Endothelial cell of umbilical vein (primary cell): ENCODE results near the gene FIGNL2. TPM values are rescaled to one million over a fixed set of nuclear protein-coding genes. Genes with fewer than 3 reads are reported as not detected.

Experiments
- BruUV-seq: library from RNA; stranded (reverse); fragments of 400-500 nt; replicated peaks from 2 replicates; lab custom pipeline; 2021; lab: Mats Ljungman, UMichigan
- CTCF ChIA-PET: fragments of 300-600, 350-600 bp; sonication (Branson Sonifier 250); formaldehyde crosslinking; loops from one replicate; lab custom pipeline; 2021; ENCODE audit warnings: antibody characterized with exemption, inconsistent platforms; lab: Charles Lee
- POLR2A ChIA-PET: fragments of 300-600, 350-600 bp; sonication (Branson Sonifier 250); formaldehyde crosslinking; loops from one replicate; lab custom pipeline; 2021; ENCODE audit warnings: antibody characterized with exemption, inconsistent platforms; lab: Charles Lee
- DNase-seq: peaks from one replicate; pipeline ENCODE4 v3.0.0-alpha.2; 2011; ENCODE audit warnings: low read depth, low spot score
- FAIRE-seq: peaks from 2 replicates; lab custom pipeline; 2011; peaks lifted over from hg19 to GRCh38; lab: Jason Lieb, UNC
- H2AFZ ChIP-seq: 2 replicates; pipeline ENCODE4 v1.6.0; 2012; ENCODE audit warnings: low read depth, low read length, control low read depth, inconsistent platforms
- H3K27ac ChIP-seq: 2 replicates; pipeline ENCODE4 v1.5.1; 2011; ENCODE audit warnings: low read depth, mild to moderate bottlenecking, control low read depth, low read length, moderate library complexity; ENCODE audit not compliant: insufficient read depth
- H3K27me3 ChIP-seq, 2 experiments: 2 replicates each; pipeline versions ENCODE4 v1.6.0 to v1.6.1; 2011; ENCODE audit warnings: low read length in 2 of 2, mixed read lengths in 1 of 2; ENCODE audit not compliant: control insufficient read depth in 2 of 2, insufficient read depth in 2 of 2
- H3K36me3 ChIP-seq, 2 experiments: 2 replicates in 1 of 2; 3 replicates in 1 of 2; pipeline ENCODE4 v1.5.1; 2011; ENCODE audit warnings: low read length in 2 of 2, mild to moderate bottlenecking in 1 of 2, moderate library complexity in 1 of 2; ENCODE audit not compliant: control insufficient read depth in 2 of 2, insufficient read depth in 2 of 2; ENCODE audit errors: extremely low read depth in 1 of 2
- H3K4me1 ChIP-seq: 3 replicates; pipeline ENCODE4 v1.5.1; 2011; ENCODE audit warnings: mild to moderate bottlenecking, low read length; ENCODE audit not compliant: control insufficient read depth, insufficient read depth; ENCODE audit errors: extremely low read depth
- H3K4me2 ChIP-seq: 2 replicates; pipeline ENCODE4 v1.6.1; 2011; ENCODE audit warnings: low read length, control low read depth, mixed read lengths; ENCODE audit not compliant: insufficient read depth
- H3K4me3 ChIP-seq, 3 experiments: fragments of 200-600 bp in 1 of 3; sonication (generic), shearing (Covaris generic) in 1 of 3; replicated peaks in 1 of 3; 2 replicates each; pipeline ENCODE4 v1.5.1; 2011 to 2016; ENCODE audit warnings: control low read depth in 3 of 3, low read length in 3 of 3, mild to moderate bottlenecking in 2 of 3, inconsistent platforms in 1 of 3, low read depth in 1 of 3, moderate library complexity in 1 of 3; ENCODE audit not compliant: insufficient read depth in 1 of 3
- H3K79me2 ChIP-seq: 2 replicates; pipeline ENCODE4 v1.6.0; 2012; ENCODE audit warnings: low read length, inconsistent platforms; ENCODE audit not compliant: control insufficient read depth, insufficient read depth
- H3K9ac ChIP-seq: replicated peaks from 2 replicates; pipeline ENCODE3; 2011; ENCODE audit warnings: low read length, control low read depth; ENCODE audit not compliant: insufficient read depth; ENCODE audit errors: extremely low read depth
- H3K9me1 ChIP-seq: replicated peaks from 3 replicates; pipeline ENCODE4 v1.6.0; 2011; ENCODE audit warnings: mild to moderate bottlenecking, low read length; ENCODE audit not compliant: control insufficient read depth, insufficient read depth; ENCODE audit errors: extremely low read depth
- H3K9me3 ChIP-seq: replicated peaks from 2 replicates; pipeline ENCODE4 v1.5.1; 2012; ENCODE audit warnings: low read length, inconsistent platforms; ENCODE audit not compliant: control insufficient read depth, insufficient read depth
- H4K20me1 ChIP-seq: replicated peaks from 2 replicates; pipeline ENCODE3; 2011; ENCODE audit warnings: mild to moderate bottlenecking, low read length; ENCODE audit not compliant: control insufficient read depth, insufficient read depth; ENCODE audit errors: extremely low read depth
- CTCF ChIP-seq, 2 donors: IDR thresholded peaks; 1 replicate in 1 of 2; 2 replicates in 1 of 2; pipeline ENCODE4 v1.5.1; 2011; ENCODE audit warnings: low read length in 2 of 2, mild to moderate bottlenecking in 2 of 2, moderate library complexity in 2 of 2, control low read depth in 1 of 2, inconsistent platforms in 1 of 2, low read depth in 1 of 2; ENCODE audit not compliant: insufficient read depth in 1 of 2; ENCODE audit errors: extremely low read depth in 1 of 2
- FOS ChIP-seq: IDR thresholded peaks from 2 replicates; pipeline ENCODE4 v1.6.1; 2011; ENCODE audit warnings: mild to moderate bottlenecking, low read length, moderate library complexity, borderline replicate concordance; ENCODE audit not compliant: insufficient read depth
- GATA2 ChIP-seq: IDR thresholded peaks from 2 replicates; pipeline ENCODE4 v1.7.0; 2011; ENCODE audit warnings: low read depth, mild to moderate bottlenecking, moderate library complexity, mixed read lengths, low read length; ENCODE audit not compliant: insufficient read length, insufficient read depth
- JUN ChIP-seq: IDR thresholded peaks from 2 replicates; pipeline ENCODE4 v1.6.1; 2011; ENCODE audit warnings: borderline replicate concordance, low read depth; ENCODE audit not compliant: insufficient read length, insufficient read depth
- MAX ChIP-seq: IDR thresholded peaks from 2 replicates; pipeline ENCODE4 v1.6.1; 2011; ENCODE audit not compliant: insufficient read depth, insufficient read length
- MYC ChIP-seq: IDR thresholded peaks from one replicate; pipeline ENCODE4 v1.6.1; 2011; ENCODE audit warnings: mild to moderate bottlenecking, low read depth, low read length
- POLR2A ChIP-seq: IDR thresholded peaks from 2 replicates; pipeline ENCODE4 v1.6.1; 2012; ENCODE audit warnings: low read depth, mild to moderate bottlenecking, control low read depth, low read length
- POLR2AphosphoS5 ChIP-seq: IDR thresholded peaks from 2 replicates; pipeline ENCODE4 v1.6.1; 2012; ENCODE audit warnings: low read depth, mild to moderate bottlenecking, control low read depth, low read length, moderate library complexity; ENCODE audit not compliant: insufficient read depth
- dilution Hi-C: fragments of 300-500 bp; cut with MboI; formaldehyde crosslinking; loops from one replicate; pipeline ENCODE4 v1.15.0; 2019; ENCODE audit warnings: low sequenced_read_pairs; ENCODE audit not compliant: extremely low pct_ligation_motif_present
- intact Hi-C: fragments of 100-400 bp; cut with micrococcal nuclease; formaldehyde crosslinking; loops from one replicate; pipeline ENCODE4 v1.10.0; 2022
- polyA plus RNA-seq, 4 experiments: library from polyadenylated mRNA; depleted of rRNA in 3 of 4; stranded (reverse) in 3 of 4; unstranded in 1 of 4; fragments of >200 nt; gene quantifications; 2 replicates each; pipeline versions ENCODE4 v1.2.1 to v1.2.3, GENCODE V29; 2011 to 2012; ENCODE audit warnings: missing spikeins in 1 of 4
- total RNA-seq: library from RNA; stranded (reverse); gene quantifications from 2 replicates; pipeline ENCODE4 v1.2.3, GENCODE V29; 2021

Gene FIGNL2
- total and polyA plus RNA-seq, 2 donors (not counting 3 experiments of a cell fraction or from before 2014, with no cell fraction given), result 1.4 to 2.4 TPM

- no peaks in the 10 kb centered on the region for H3K27me3 ChIP-seq
- no peak overlapping the region for H3K9ac ChIP-seq
- peak overlapping the region; percentile 76 for H2AFZ ChIP-seq
- no TSS peak for BruUV-seq
- H3K4me3 ChIP-seq, result no peak overlapping the region
- ChIA-PET POLR2A (interaction anchor here (0.9 kb wide), 1 partner anchor 11 kb away, joined by 3 read pairs; no protein-coding TSS in a partner anchor), CTCF (interaction anchor here (0.7 to 3.8 kb wide), 6 partner anchors 9 to 253 kb away, joined by 3 to 32 read pairs (median 7); no protein-coding TSS in a partner anchor)
- H3K79me2 ChIP-seq, result no peaks in the 10 kb centered on the region
- H3K4me1 ChIP-seq, result peaks cover 6% of the 10 kb centered on the region
- no peaks in the 10 kb centered on the region for H4K20me1 ChIP-seq
- no peaks in the 10 kb centered on the region for H3K36me3 ChIP-seq
- dilution Hi-C loops, result no loop called here
- no peak overlapping the region for H3K4me2 ChIP-seq
- intact Hi-C loops, result no loop called here
- no peak for TF ChIP-seq POLR2A
- TF ChIP-seq MAX, result no peak
- no peak for TF ChIP-seq CTCF (IDR thresholded peaks at IDR 0.05; ENCODE audit: extremely low read depth in 1 of 2, insufficient read depth in 1 of 2, low read depth in 1 of 2, low read length in 2 of 2)
- no peak for TF ChIP-seq GATA2
- no peak for TF ChIP-seq JUN
- no peak for TF ChIP-seq FOS
- TF ChIP-seq POLR2AphosphoS5, result no peak
- TF ChIP-seq MYC, result no peak
- H3K9me3 ChIP-seq, result no peaks in the 10 kb centered on the region
- H3K9me1 ChIP-seq, result no peaks in the 10 kb centered on the region
- DNase-seq (no peak), FAIRE-seq (no peak)
- no peak overlapping the region for H3K27ac ChIP-seq
These were observed 15.7 kb upstream of the FIGNL2 start for GRCh38 chr12:51863933-51864832.
